AML-193 (cell line): ENCODE data around the gene NDRG2.

ENCODE experiments used
- DNase-seq, 2 experiments: peaks; one replicate each; lab custom pipeline; 2025; lab: John Stamatoyannopoulos, UW

The NDRG2 gene

DNA sequence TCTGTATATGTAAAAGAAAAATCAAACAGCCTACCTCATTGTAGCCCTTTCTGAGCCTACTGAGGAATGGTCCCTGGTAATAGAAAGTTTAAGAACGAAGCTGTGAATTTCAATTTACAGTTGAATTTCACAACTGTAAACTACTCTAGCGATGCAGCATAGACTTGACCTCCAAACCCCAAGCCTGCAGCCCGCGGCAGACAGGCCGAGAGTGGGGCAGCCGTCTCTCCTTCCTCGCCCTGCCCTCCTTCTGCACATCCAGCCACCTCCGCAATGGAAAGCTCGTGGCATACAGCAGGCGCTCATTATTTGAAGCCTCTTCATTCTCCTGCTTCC is 54.2 kb downstream of the NDRG2 start:
- no peak for DNase-seq

DNA sequence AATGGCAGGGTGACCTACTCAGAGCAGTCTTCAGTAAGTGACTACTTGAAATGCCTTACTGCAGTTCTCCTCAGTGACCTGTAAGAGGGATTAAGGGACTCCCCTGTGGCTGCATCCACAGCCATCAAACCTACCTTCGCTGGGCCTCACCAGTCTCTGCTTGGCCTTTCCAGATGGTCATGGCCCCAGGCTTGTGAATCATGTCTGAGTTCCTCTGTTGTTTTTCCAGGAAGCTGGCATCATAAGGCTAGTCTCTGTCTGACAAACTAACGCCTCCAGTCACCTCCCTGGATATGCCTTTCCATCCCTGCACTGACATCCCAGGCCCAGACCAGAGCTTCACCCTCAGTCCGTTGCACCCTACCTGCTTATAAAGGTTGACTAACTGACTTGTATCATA is 55.5 kb downstream of the NDRG2 start:
- no peak for DNase-seq
